HS-5 (cell line): ENCODE measurements around the gene EFCC1.
A peak's percentile ranks its signal among the peaks of the same experiment; 100 is the strongest.

Source experiments
- DNase-seq: peaks from one replicate; pipeline ENCODE4 v3.0.0-alpha.2; 2012; ENCODE audit warnings: low read depth

Gene EFCC1

DNA sequence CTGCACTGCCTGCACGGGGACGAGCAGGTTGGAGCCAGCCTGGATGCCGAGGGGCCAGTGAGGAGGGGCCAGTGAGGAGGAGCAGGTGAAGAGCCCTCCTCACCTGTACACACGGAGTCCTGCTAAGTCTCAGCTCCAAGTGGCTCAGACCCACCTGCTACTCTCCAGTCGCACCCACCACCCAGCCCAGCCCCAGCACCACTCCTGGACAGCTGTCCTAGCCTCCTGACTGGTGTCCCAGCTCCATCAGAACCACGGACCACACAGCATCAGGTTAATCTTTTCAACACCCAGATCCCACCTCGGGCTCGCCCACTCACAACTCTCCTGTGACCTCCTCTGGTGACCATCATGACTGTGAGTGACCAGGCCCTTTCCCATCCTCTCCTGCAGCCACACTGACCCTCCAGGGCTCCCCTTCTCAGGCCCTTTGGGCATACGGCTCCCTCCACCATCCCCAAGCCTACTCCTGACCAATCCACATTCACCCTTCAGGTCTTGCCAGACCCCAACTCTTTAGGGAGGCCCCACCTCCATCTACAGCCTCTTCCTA is 13.8 kb downstream of the EFCC1 start:
- no peak for DNase-seq

- no peak for DNase-seq
Observed at GRCh38 chr3:129015388-129016105, 14.4 kb downstream of the EFCC1 start.

DNA sequence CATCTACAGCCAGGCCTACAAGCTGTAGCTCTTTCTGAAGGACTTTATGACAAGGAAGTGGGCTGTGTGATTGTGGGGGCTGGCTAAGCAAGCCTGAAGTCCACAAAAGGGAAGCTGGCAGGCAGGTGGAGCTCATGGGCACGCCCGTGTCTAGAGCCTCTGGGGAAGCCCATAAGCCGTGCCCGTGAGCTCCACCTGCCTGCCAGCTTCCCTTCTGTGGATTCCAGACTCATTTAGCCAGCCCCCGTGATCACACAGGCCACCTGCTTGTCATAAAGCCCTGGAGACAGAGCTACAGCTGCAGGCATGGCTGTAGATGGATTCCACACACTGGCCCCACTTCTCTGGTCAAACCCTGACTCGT is 15.2 kb downstream of the EFCC1 start:
- DNase-seq, result no peak

DNA sequence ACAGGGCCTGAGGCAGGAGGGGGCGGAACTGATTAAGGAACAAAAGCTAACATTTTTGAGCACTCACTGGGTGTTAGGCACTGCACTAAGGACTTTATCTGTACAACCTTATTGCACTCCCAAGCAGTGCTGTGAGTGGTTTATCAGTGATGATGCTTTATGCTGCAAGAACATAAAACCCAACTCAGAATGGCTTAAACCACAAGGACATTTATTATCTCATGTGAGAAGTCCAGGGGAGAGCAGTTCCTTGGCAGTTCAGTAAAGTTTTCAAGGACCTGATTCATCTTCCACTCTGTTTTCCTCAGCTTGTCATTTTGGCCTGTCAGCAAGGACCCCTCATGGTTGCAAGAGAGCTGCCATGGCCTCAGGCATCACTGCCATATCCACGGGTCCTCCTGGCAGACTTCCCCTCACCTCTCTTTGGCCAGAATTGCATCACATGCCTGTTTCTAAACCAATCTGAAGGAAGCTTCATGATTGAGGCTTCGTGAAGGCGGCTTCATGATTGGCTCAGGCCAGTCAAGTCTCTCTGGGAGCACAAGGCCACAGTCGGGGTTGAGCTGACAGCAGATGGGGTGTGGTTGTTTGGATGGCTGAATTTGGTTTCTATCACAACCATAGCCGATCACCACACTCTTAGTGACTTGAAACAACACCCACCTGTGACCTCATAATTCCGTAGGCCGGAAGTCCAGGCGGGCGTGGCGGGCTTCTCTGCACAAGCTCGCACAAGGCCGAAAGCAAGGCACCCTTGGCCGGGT is 15.8 kb downstream of the EFCC1 start:
- DNase-seq, result no peak

DNA sequence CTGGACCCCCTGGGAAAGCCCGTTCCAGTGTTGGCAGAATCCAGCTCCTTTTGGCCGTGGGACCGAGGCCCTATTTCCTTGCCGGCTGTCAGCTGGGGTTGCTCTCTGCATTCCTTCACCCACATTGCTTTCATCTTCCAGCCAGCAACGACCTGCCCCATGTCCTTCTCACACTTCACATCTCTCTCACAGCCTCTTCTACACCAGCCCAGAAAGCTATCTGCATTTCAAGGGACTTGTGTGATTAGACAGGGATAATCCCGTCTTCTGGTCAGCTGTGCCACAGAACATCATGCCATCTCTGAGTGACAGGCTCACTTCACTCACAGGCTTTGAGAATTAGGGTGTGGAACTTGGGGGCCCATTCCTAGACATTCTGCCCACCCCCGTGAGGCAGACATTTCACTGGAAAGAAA is 16.4 kb downstream of the EFCC1 start:
- no peak for DNase-seq

- no peak for DNase-seq
Observed at GRCh38 chr3:129018271-129018670, 17.2 kb downstream of the EFCC1 start.

DNA sequence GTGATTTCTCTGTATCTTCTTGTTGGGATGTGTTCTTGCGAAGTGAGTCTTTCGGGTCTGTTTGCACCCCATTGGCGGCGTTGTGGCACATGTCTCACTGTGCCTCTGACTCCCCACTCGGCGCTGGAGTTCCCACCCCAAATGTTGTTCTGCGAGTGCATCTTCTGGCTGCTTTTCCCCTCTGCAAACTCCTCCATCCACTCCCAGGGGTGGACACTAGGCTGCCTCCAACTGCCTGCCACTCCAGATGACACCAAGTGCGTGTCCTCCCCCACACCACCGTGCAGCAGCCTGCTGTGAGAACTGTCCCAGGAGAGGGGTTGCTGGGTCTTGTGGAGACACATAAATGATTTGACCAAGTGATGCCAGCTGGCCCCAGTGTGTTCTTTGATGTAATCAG is 17.6 kb downstream of the EFCC1 start:
- DNase-seq, result no peak

DNA sequence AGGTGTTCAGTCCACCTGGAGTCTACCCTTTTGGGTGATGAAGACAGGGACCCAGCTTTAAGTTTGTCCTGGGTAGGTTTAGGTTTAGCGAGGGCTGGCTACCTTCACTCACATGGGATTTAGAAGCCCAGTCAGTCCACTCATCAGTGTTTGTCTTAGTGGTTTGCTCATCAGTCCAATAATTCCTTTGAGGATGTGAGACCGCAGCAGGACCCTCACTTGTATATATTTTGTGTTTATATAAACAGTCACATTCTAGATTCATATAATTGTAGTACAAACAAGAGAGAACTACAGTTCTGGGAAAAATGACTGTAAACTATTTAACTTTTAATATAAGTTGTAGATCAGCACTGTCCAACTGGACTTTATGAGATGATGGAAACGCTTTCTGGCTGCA is 18.2 kb downstream of the EFCC1 start:
- DNase-seq, result no peak

GRCh38 chr3:129020691-129021090 is 19.6 kb downstream of the EFCC1 start:
- no peak for DNase-seq

- DNase-seq, result no peak
Observed at GRCh38 chr3:129021140-129021551, 20.0 kb downstream of the EFCC1 start.

DNA sequence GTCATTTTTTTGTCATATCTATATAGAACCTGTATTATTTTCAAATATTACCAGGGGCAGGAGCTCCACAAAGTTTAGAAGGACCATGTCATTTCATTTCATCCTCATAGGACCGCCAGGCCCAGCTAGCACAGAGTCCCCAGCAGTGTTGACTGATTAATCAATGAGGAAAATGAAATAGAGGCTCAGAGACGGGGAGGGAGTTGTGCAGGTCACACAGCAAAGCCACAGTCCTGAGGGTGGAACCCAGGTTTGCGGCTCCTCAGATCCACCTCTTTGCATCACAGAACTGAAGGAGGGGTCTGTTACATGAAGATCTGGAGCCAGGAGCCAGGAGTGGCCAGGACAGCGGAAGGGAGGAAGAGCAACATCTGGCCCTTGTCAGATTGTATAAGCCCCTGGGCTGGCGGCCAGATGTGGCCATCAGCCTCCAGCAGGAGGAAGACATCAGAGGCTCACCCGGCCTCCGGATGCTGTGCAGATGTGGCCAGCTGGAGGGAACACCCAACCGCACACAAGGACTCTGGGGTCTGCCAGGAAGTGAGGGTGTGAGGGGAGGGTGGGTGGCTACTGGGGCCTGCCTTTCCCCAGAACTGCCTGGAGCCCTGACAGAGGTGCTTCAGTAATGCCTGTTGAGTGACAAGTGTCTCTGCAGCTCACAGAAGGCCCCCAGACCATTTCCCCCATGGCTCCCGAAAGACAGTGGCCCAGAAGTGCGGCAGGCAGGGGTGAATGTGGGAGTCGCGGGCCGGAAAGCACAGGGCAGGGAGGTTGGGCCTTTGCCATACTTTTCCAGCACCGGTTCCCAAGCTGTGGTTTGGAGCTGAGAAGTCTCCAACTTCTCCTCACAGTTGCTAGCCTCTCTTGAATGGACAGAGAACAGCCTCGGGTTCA is 21.3 kb downstream of the EFCC1 start:
- no peak for DNase-seq

DNA sequence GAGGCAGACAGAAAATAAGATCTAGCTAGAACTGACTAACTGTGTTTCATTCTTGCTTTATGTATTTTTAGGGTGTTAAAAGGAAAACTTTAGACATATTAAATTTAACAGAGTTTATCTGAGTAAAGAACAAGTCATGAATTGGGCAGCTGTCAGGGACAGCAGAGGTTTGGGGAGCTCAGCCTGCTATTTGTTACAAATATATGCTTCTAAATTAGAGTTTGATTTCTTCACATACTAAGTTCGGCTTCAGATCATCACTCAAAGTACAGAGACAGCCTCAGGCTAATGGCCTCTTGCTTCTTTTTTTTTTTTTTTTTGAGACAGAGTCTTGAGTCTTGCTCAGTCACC is 21.9 kb downstream of the EFCC1 start:
- DNase-seq, result no peak

- DNase-seq, result no peak
Observed at GRCh38 chr3:129023909-129024308, 22.8 kb downstream of the EFCC1 start.

DNA sequence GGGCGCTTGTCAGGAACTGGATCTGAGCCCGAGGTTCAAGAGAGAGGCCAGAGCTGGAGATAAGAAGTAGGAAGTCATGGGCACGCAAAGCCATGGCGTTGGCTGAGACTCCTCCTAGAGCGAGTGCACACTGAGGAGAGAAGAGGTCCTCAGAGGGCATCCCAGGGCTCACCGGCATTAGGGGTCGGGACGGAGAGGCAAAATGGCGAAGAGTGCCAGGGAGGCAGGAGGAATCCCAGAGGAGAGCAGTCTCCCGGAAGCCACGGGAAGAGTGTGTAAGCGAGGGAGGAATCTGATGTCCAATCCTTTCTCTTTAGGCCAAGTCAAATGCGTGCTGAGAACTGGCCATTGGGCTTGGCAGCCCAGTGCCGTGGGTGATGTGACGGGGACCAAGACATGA is 24.0 kb downstream of the EFCC1 start:
- no peak for DNase-seq

DNA sequence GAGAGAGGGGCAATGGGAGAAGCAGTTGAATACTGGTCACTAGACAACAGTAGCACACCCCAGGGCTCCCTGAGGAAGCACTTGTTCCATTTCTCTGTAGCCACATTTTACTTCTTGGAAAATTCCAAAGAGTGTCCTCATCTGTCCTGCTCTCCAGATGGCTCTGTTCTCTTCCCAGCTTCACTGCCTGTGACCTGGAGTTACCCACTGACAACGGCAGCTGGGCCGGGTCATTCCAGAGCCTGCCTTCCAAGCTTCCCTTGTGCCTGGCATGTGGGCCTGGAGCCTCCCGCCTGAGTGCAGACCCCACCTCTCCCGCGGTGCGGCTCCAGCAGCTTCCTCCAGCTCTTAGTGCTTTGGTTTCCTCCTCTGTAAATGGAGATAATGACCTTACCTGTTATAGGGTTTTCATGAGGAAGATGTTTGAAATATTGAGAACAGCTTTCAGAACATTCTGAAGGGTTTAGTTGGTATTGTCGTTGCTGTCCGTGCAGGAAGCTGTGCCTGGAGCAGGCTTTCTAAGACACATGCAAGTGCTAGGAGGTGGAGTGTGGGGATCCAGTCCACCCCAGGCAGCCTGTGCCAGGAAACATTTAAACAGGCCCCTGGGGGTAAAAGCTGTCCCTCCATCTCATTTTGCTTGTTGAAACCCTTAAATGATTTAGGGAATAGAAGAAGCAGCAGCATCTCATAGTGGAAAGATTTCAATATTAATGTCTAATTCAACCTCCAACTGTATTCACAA is 24.8 kb downstream of the EFCC1 start:
- no peak for DNase-seq

- DNase-seq, result peak; percentile 68
Observed at GRCh38 chr3:129026728-129027543, 25.8 kb downstream of the EFCC1 start.

- DNase-seq, result no peak
Observed at GRCh38 chr3:129027544-129027880, 26.4 kb downstream of the EFCC1 start.

- DNase-seq, result no peak
Observed at GRCh38 chr3:129028866-129029265, 27.8 kb downstream of the EFCC1 start.

GRCh38 chr3:129030611-129031010 is 29.5 kb downstream of the EFCC1 start:
- no peak for DNase-seq

- no peak for DNase-seq
Observed at GRCh38 chr3:129031476-129032215, 30.5 kb downstream of the EFCC1 start.
